ENCODE results near the gene SLC27A3. TPM values are rescaled to one million over a fixed set of nuclear protein-coding genes. Genes with fewer than 3 reads are reported as not detected.

Gene SLC27A3
- total RNA-seq, 1 experiment from 2014 or later = 5.0 TPM

DNA sequence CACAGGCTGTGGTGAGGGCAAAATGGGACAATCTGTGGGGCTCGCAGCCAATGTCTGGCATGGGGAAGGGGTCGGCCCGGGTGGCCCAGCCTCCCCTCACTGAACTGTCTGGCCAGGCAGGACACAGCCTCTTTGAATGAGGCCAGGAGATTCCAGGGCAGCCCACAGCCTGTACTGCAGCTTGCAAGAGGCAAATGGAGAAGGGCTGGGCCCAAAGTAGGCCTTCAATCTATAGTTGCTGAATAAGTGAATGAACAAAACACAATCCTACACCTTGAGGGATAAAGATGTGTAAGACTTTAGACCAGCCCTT lies 23.2 kb downstream of the SLC27A3 start:
- H3K9me3 ChIP-seq (ENCODE audit: low read depth, low read length, poor library complexity, severe bottlenecking) = no peaks in the 10 kb centered on the region
- intact Hi-C loops (cut with micrococcal nuclease; ENCODE audit: unreplicated experiment) = no loop called here
- no peak for DNase-seq (ENCODE audit: low spot score)
- H3K36me3 ChIP-seq (ENCODE audit: insufficient read depth, low read length, poor library complexity, severe bottlenecking) = no peaks in the 10 kb centered on the region
- POLR2A ChIA-PET (ENCODE audit: low non-redundant PET) = no interaction called here
- BruUV-seq (replicated peaks) = no TSS peak
- H3K4me1 ChIP-seq (ENCODE audit: insufficient read depth, low read length, poor library complexity, severe bottlenecking) = peaks cover 4% of the 10 kb centered on the region
- H3K4me3 ChIP-seq (ENCODE audit: low read depth, low read length, poor library complexity, severe bottlenecking) = no peak overlapping the region
- CTCF ChIA-PET = interaction anchor here (0.6 to 2.4 kb wide), 2 partner anchors 68 to 188 kb away, joined by 3 to 8 read pairs; partner anchors contain the start of gene RAB13
- TF ChIP-seq EZH2 (IDR thresholded peaks at IDR 0.05; ENCODE audit: borderline replicate concordance, low read depth, low read length, poor library complexity, severe bottlenecking) (no peak), CTCF (conservative IDR thresholded peaks at IDR 0.05; ENCODE audit: low read depth, low read length) (no peak)
- no peak overlapping the region for H3K27ac ChIP-seq (ENCODE audit: low read depth, low read length, poor library complexity, severe bottlenecking)
- H3K27me3 ChIP-seq (replicated peaks; ENCODE audit: insufficient read depth, low read depth, low read length, poor library complexity) = no peaks in the 10 kb centered on the region

GRCh38 chr1:153799016-153799415 lies 23.8 kb downstream of the SLC27A3 start:
- POLR2A ChIA-PET (ENCODE audit: low non-redundant PET) = no interaction called here

GRCh38 chr1:153799566-153800465 lies 24.6 kb downstream of the SLC27A3 start:
- DNase-seq (ENCODE audit: low spot score) = no peak
- no peaks in the 10 kb centered on the region for H3K36me3 ChIP-seq (ENCODE audit: insufficient read depth, low read length, poor library complexity, severe bottlenecking)
- intact Hi-C loops (cut with micrococcal nuclease; ENCODE audit: unreplicated experiment) = no loop called here
- CTCF ChIA-PET = no interaction called here
- peaks cover 7% of the 10 kb centered on the region for H3K4me1 ChIP-seq (ENCODE audit: insufficient read depth, low read length, poor library complexity, severe bottlenecking)
- H3K27me3 ChIP-seq (replicated peaks; ENCODE audit: insufficient read depth, low read depth, low read length, poor library complexity) = no peaks in the 10 kb centered on the region
- no peak overlapping the region for H3K4me3 ChIP-seq (ENCODE audit: low read depth, low read length, poor library complexity, severe bottlenecking)
- BruUV-seq (replicated peaks) = no TSS peak
- POLR2A ChIA-PET (ENCODE audit: low non-redundant PET) = no interaction called here
- H3K9me3 ChIP-seq (ENCODE audit: low read depth, low read length, poor library complexity, severe bottlenecking) = no peaks in the 10 kb centered on the region
- TF ChIP-seq EZH2 (IDR thresholded peaks at IDR 0.05; ENCODE audit: borderline replicate concordance, low read depth, low read length, poor library complexity, severe bottlenecking) = no peak
- TF ChIP-seq CTCF (conservative IDR thresholded peaks at IDR 0.05; ENCODE audit: low read depth, low read length) = no peak
- no peak overlapping the region for H3K27ac ChIP-seq (ENCODE audit: low read depth, low read length, poor library complexity, severe bottlenecking)

More at GRCh38 chr1:153799016-153799415, 23.8 kb downstream of the SLC27A3 start:
- no peaks in the 10 kb centered on the region for H3K36me3 ChIP-seq (ENCODE audit: insufficient read depth, low read length, poor library complexity, severe bottlenecking)
- H3K4me1 ChIP-seq (ENCODE audit: insufficient read depth, low read length, poor library complexity, severe bottlenecking) = peaks cover 7% of the 10 kb centered on the region
- DNase-seq (ENCODE audit: low spot score) = no peak
- no peak overlapping the region for H3K27ac ChIP-seq (ENCODE audit: low read depth, low read length, poor library complexity, severe bottlenecking)
- CTCF ChIA-PET = no interaction called here
- no peaks in the 10 kb centered on the region for H3K9me3 ChIP-seq (ENCODE audit: low read depth, low read length, poor library complexity, severe bottlenecking)
- no peak overlapping the region for H3K4me3 ChIP-seq (ENCODE audit: low read depth, low read length, poor library complexity, severe bottlenecking)
- BruUV-seq (replicated peaks) = no TSS peak
- H3K27me3 ChIP-seq (replicated peaks; ENCODE audit: insufficient read depth, low read depth, low read length, poor library complexity) = no peaks in the 10 kb centered on the region
- TF ChIP-seq EZH2 (IDR thresholded peaks at IDR 0.05; ENCODE audit: borderline replicate concordance, low read depth, low read length, poor library complexity, severe bottlenecking) = no peak
- no peak for TF ChIP-seq CTCF (conservative IDR thresholded peaks at IDR 0.05; ENCODE audit: low read depth, low read length)
- intact Hi-C loops (cut with micrococcal nuclease; ENCODE audit: unreplicated experiment) = no loop called here

All from A673 (cell line).